Central memory CD4-positive, alpha-beta T cell (primary cell): ENCODE data around the gene IPO13.

Experiments used
- DNase-seq: peaks from one replicate; pipeline ENCODE4 v3.0.0; 2022

The IPO13 gene

GRCh38 chr1:43991476-43992231 is 44.9 kb downstream of the IPO13 start, which contains the start of gene CCDC24:
TSS of gene CCDC24 (plus strand) at chr1:43991599. CDS start at chr1:43991879, 280 bp downstream.
- peak; percentile 62 for DNase-seq

- no peak for DNase-seq
Measured at GRCh38 chr1:43992232-43992995, 45.7 kb downstream of the IPO13 start.

GRCh38 chr1:43993206-43993914 is 46.6 kb downstream of the IPO13 start:
- DNase-seq, result no peak

DNA sequence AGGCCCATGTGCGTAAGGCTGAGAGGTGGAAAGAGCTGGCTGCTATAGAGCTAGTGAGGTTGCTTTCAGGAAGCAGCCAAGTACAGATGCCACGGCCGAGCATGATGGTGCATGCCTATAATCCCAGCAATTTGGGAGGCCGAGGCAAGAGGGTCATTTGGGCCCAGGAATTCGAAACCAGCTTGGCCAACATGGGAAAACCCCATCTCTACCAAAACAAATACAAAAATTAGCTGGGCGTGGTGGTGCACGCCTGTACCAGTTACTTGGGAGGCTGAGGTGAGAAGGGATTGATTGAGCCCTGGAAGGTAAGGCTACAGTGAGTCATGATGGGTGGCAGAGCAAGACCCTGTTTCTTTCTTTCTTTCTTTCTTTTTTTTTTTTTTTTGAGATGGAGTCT is 47.3 kb downstream of the IPO13 start:
- no peak for DNase-seq

DNA sequence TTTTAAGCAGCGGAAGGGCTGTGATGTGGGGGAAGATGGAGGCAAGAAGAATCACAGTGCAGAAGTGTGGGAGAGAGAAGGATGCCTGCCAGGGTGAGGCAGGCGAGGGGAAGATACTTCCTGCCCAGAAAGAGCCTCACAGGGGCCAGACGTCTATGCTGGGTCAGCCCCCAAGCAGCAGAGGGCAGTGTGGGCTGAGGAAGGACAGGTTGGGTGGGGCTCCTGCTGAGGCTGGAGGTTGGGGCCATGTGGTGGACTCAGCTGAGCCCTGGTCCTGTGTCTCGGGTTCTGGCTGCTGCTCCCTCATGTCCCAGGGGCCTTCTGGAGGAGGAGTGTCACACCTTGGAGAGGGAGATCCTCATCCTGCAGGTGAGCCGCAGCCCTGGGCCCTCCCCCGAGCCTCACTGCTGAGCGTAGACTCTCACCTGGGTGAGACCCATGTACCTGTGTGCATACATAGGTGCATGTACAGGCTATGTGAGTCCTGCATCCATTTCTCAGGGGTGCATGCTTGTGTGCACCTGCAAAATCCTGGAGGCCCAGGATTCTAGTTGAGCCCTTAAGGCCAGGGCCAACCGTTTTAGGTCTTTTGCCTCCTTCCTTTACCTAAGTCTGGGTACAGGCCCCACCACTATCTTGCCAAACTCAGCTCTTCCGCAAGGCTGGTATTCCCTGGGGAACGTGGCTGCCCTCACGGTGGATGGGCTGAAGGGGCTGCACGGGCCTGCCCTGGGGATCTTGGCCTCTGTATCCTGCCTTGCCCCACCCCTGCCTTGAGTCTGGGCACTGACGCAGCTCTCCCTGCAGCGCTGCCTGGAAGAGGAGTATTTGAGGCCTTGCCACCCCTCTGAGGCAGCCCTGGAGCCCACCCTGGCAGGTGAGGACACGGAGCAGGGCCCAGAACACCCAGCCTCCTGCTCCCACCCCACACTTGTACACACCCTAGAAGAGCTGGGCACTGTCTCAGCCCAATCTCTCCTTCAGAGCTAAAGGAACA is 48.3 kb downstream of the IPO13 start:
- DNase-seq, result no peak

DNA sequence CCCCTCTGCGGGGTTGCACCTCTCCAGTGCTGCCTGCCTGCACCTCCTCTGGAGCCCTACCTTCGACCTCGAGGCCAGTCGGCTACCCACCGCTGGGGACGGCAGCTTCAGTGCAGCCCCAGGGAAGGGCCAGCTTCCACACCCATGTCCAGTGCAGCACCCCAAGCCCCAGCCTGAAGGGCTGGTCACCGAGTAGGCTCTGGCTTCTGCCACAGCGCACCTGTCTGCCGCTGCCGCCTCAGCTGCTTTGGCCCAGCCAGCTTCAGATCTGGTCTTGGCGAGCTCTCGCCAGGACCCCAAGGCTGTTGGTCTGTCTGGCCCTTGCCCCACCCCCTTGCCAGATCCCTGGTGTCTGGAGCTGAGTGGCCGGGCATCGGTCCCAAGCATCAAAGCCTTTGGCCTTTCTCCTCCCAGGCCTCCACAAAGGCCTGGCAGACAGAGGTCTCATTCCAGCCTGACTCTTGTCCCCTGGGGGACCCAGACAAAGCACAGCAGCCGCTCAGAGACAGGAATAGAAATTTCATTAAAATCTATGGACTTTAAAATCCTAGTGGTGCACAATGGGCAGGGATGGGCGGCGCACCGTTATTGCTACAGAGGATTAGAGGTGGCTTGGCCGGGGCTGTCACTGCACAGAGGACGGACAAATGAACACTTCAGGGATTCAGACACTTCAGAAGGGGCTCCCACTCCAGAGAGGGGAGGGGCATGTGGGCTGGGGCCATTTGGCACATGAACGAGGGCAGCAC is 49.4 kb downstream of the IPO13 start:
- no peak for DNase-seq

GRCh38 chr1:43996733-43997115 is 50.0 kb downstream of the IPO13 start:
- DNase-seq, result no peak

- DNase-seq, result no peak
Measured at GRCh38 chr1:43997295-43997999, 50.7 kb downstream of the IPO13 start.

DNA sequence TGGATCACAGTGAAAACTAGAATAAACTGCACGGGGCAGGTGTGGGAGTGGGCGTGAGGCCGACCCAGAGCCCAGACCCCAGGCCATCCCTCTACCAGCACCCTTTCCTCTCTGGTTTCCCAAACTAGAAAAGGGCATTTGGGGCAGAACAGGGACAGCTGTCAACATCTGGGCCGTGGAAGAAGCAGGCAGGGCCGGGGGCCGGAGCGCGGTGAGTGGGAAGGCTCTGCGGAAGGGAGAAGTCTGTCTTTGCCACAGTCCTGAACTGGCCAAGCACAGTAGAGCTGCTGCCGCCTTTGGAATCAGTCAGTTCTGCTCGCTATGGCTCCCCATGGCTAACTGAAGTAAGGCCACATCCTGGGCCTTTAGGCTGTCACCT is 51.2 kb downstream of the IPO13 start:
- DNase-seq, result no peak

DNA sequence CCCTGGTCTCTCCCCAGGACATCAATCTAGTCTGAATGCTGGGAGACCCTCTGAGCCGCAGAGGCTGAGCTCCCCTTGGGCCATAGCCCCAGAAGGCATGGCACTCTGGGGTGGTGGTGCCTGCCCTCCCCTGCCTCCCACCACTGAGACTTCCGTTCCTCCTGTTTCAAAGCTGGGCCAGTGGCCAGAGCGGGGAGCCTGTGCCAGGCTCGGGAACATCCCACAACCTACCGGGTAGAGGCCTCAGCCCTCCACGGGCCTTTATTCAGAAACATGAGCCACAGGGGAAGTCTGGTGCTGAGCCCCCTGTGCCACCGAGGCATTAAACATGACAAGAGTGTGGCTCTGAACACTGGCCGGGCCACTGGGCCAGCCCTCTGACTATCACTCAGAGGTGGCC is 52.7 kb downstream of the IPO13 start:
- DNase-seq, result no peak

DNA sequence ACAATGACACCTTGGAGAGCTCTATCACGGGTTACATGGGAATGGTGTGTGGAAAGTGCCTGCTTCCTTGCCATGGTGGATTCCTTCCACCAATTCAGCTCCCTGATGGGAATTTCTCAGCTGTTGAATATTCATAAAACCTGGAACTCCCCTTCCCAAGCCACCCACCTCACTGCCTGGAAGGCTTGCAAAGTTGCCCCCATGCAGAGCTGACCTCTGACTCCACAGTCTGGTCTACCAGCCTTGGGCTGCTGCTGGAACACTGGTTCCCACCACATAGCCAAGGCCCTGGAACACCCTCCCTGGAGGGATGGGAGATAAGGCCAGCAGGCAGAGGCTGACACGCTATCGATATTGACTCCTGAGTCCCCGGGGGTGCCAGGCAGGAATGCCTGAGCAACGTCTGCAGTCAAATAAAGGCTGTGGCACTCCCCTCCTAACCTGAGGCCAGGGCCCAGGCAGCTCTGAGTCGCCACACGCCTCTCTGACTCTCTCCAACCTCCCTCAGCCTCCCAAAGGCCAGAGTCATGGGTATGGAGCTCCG is 53.4 kb downstream of the IPO13 start:
- DNase-seq, result no peak

- no peak for DNase-seq
Measured at GRCh38 chr1:44002165-44002564, 55.4 kb downstream of the IPO13 start.

GRCh38 chr1:44002606-44003157 is 55.9 kb downstream of the IPO13 start:
- no peak for DNase-seq

DNA sequence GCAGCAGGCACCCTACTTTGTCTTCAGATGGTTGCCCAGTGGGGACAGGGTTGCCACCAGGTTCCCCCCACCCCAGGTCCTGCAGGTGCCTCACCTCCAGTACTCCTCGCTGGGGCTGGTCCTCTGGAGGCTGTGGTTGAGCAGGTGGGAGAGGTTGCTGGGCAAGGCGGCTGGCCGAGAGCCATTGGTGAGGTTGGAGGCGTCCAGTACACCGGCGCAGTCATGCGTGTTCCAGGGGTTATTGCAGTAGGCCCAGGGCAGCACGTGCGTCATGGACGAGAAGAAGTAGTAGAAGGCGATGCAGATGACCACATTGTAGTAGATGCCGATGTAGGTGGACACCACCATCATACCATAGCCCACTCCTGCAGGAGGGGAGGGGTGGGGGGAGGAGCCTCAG is 61.5 kb downstream of the IPO13 start:
- DNase-seq, result no peak

DNA sequence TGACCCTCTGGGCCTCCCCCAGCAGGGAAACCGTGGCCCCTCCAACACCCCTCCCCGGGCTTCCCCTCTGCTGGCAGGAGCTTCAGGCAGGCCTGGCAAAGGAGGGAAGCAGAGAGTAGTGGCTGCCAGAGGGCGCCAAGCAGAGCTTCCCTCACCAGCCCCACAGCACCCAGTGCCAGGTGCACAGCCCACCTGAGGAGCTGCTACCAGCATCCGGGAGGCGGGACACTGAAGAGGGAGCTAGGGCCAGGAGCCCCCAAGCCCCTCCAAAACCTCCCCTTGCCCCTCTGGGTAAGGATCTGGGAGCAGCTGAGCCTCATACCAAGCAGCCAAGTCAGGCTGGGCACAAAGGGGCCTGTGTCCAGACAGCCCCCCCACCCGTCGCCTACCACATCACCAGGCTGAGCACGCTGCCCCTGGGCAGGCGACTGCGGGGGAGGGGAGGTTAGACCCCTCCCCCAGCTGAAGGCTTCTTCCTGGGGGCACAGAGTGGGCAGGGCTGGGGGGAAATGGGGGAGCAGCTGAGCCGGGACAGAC is 64.3 kb downstream of the IPO13 start:
- DNase-seq, result no peak

DNA sequence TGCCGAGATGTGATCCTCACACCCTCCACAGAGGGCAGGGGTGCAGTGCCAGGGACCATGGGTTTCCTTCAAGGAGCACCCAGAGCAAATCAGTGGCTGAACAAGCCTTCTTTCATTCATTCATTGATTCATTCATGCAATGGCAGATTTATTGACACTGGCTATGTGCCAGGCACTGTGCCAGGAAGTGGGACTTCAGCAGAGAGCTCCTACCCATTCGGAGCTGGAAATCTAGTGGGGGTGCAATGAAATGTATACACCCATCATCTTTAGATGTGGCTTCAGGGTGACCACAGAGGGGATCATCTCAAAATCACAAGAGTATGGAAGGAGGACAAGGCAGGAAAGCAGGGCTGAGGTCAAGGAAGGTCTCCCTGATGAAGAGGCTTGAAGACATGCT is 65.7 kb downstream of the IPO13 start:
- no peak for DNase-seq

GRCh38 chr1:44012941-44013609 is 66.3 kb downstream of the IPO13 start:
- DNase-seq, result no peak

DNA sequence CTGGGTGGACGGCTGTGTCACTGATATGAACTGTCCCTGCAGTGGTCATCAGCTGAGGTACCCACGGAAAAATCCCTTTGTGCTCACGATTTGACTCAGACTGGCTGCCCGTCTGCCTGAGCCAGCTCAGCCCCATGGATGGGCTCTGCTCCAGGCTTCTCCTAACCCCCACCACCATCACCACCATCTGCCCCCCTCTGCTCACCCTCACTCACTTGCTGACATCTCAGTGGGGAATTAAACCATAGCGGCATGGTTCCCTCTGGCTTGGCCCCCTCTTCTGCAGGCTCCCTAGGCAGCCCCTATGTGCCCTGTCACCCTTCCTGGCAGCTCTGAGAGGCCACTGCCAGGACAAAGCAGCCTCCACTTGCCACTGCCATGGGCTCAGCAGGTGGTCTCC is 67.2 kb downstream of the IPO13 start:
- no peak for DNase-seq

DNA sequence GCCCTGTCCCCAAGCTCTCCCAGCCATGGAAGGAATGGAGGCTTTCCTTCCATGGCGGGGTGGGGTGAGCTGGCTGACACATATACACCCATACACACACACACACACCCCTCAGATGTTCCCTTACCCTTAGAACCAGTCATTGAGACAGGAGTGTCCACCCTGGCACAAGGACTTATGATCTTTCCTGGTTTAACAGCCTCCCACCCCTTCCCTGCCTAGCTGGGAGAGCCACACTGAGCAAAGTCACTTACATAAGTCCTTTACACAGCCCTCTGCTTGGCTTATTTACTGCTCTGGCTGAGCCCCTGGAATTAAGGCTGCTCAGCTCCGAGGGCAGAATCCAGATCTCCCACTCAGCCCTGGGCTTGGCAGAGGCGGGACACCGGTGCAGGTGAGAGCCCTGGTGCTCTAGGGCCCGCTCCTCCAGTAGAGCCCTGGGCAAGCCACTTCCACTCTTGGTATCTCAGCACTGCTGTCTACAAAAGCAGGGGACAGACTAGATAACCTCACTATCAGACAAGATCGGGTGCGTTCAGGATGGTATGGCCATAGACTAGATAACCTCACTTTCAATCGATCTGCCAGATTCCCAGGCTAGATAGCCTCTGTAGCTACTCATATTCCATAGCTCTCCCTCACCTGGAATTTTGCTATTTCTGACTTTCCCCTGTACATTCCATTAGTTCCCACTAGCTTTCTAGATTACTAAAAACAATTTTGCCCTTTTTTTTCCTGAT is 67.8 kb downstream of the IPO13 start:
- no peak for DNase-seq
